GM13976 (cell line): ENCODE measurements around the gene CCDC73.
"Not testable (repeated sequence)": the region's sequence is repeated elsewhere in the genome, so short reads cannot be mapped to it uniquely, and the experiment has no call there.

ENCODE experiments used
- DNase-seq: peaks from one replicate; pipeline ENCODE4 v3.0.0; 2012; ENCODE audit warnings: low spot score
- in situ Hi-C: fragments of 300-500 bp; cut with MboI; formaldehyde crosslinking; loops from one replicate; pipeline ENCODE4 v1.12.0; 2022; ENCODE audit warnings: low sequenced_read_pairs, mixed read lengths, inconsistent platforms; ENCODE audit not compliant: unreplicated experiment
- TF ChIP-seq, protein P1 (sequence below): IDR thresholded peaks from 2 replicates; pipeline ENCODE4 v1.5.1; 2012; ENCODE audit warnings: borderline replicate concordance, mild to moderate bottlenecking; ENCODE audit not compliant: insufficient read depth; ENCODE audit errors: extremely low read depth, missing control alignments, control extremely low read depth

Gene CCDC73

DNA sequence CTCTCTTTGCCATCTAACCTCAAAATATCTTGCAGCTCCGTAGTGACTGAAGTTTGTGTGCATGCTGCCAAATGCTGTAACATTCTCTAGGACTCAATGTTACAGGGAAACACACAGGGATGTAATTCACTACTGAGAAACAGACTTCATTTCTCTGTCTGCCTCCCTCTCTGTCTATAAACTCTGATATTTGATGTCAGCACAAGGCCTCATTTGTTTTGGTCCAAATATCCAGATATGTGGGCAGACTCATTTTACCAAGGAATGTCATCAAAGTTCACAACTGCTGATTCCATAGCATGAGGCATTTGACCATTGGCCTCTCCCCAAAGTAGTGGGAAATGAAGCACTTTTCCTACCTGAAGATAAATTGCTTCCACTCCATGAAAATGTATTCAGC, 32.8 kb upstream of the CCDC73 start:
- no peak for DNase-seq
- in situ Hi-C loops, result no loop called here
- TF ChIP-seq, protein P1, sequence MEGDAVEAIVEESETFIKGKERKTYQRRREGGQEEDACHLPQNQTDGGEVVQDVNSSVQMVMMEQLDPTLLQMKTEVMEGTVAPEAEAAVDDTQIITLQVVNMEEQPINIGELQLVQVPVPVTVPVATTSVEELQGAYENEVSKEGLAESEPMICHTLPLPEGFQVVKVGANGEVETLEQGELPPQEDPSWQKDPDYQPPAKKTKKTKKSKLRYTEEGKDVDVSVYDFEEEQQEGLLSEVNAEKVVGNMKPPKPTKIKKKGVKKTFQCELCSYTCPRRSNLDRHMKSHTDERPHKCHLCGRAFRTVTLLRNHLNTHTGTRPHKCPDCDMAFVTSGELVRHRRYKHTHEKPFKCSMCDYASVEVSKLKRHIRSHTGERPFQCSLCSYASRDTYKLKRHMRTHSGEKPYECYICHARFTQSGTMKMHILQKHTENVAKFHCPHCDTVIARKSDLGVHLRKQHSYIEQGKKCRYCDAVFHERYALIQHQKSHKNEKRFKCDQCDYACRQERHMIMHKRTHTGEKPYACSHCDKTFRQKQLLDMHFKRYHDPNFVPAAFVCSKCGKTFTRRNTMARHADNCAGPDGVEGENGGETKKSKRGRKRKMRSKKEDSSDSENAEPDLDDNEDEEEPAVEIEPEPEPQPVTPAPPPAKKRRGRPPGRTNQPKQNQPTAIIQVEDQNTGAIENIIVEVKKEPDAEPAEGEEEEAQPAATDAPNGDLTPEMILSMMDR, result no peak

DNA sequence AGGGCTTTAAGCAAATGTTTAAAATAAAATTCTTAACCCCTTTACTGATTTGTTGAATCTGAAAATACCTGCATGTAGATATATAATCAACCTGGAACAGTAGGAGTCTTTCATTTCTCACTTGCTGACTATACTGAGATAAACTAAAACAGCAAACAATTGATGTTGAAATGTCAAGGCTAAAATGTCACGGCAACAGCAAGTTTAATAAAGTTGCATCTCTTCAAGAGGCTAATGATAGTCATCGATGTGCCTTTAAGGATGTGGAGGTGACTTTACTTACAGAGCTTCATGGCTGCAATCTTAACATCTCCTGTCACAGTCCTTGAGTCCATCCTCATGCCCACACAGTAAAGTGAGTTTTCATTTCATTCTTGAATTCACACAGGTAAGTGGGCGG, 31.7 kb upstream of the CCDC73 start:
- TF ChIP-seq, protein P1, result no peak
- DNase-seq, result no peak
- in situ Hi-C loops, result no loop called here

DNA sequence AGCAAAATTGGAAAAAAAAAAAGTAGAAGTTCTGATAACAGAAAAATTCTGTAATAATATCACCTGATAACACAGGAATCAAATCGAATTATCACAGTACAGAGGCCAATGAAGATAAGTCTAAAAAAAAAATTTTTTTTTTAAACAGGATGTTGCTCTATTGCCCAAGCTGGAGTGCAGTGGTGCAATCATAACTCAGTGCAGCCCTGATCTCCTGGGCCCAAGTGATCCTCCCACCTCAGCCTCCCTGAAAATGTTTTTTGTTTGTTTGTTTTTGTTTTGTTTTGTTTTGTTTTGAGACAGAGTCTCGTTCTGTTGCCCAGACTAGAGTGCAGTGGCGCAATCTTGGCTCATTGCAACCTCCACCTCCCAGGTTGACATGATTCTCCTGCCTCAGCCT, 29.2 kb upstream of the CCDC73 start:
- DNase-seq, in situ Hi-C loops: not testable (repeated sequence)

DNA sequence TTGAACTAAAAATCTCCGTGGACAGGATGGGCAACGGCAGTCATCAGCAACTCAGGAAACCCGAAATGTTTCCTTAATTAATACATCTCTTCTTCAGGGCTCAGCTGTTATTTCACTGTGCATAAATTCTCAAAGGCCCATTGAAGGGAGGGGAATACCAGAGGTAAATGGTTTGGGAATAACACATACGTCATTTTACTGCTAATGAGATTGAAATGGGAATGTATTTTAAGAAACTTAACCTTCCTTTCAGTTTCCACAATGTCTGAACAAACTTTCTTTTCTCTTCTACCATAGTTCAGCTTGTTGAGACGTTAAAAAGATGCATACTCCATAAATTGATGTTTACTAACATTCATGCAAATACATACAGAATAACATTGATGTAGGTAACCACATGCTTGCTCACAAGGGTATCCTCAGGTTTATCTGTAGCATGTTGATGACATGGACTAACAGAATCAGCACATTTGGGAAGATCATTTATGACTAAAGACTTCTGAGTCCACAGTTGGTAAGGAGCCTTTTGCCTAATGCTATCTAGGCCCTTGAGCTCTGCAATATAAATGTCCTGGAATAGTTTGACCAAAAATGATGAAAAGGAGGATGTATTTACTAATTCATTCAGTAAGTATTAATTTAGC, 27.6 kb upstream of the CCDC73 start:
- in situ Hi-C loops, result no loop called here
- TF ChIP-seq, protein P1, result no peak
- DNase-seq, result no peak

DNA sequence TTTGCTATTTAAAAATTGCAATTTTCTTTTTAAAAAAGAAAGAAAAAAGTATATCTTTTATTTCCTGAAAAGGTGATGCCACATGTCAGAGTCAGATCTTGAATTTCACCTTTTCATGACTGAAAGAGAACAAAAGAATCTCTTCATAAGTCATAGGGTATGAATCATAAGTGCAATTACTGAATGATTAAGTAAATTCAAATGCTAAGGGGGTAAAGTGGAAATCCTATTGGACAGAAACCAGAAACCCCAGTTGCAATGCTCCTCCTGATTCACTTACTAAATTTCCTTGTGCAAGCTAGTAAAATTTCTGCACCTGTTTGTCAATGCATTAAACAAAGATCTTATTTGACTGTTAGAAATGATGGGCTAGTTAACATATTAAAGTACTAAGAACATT, 27.1 kb upstream of the CCDC73 start:
- DNase-seq, result no peak
- TF ChIP-seq, protein P1, result no peak
- in situ Hi-C loops, result no loop called here

DNA sequence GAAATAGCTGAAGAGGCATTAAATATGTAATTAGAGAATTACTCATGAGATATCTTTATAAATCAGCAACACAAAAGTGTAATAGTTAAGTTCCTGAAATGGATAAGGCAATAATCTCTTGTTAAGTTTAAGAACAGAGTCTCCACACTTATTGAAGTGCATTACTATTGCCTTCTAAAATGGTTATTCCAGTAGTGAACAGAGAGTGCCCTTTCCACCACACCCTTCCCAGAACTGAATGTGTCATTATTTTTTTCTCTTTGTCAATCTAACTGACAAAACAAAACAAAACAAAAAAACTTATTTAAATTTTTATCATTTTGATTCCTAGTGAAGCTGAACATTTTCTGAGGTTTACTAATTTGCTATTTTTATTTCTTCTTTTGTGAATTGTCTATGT, 26.0 kb upstream of the CCDC73 start:
- TF ChIP-seq, protein P1, result no peak
- DNase-seq, result no peak
- in situ Hi-C loops, result no loop called here

DNA sequence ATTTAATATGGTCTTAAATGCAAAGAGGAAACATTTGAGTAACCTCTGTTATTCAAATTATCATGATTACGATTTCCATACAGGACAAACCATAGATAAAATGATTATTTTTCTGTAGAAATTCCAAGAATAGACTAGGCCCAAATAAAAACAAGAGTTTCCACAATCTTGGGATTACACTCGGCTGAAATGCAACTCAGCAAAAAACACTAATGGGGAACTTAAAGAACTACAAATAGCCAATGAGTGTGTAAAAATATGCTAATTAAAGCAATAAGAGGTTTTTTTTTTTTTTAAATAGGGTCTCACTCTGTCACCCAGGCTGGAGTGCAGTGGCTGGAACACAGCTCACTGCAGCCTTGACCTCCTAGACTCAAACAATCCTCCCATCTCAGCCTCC, 24.7 kb upstream of the CCDC73 start:
- in situ Hi-C loops, result no loop called here
- no peak for DNase-seq
- TF ChIP-seq, protein P1, result no peak
